Tibial artery (tissue), 4 donors: ENCODE data around the gene PLAAT3.
"Not testable (repeated sequence)": the region's sequence is repeated elsewhere in the genome, so short reads cannot be mapped to it uniquely, and the experiment has no call there.

ENCODE experiments used
- DNase-seq, 2 donors: peaks; one replicate each; pipeline ENCODE4 v3.0.0-alpha.2; 2019
- H3K27ac ChIP-seq, 2 donors: fragments of 200-600 bp; sonication (generic) in 1 of 2; 1 replicate in 1 of 2; 2 replicates in 1 of 2; pipeline ENCODE4 v1.5.1; 2018 to 2019; ENCODE audit warnings: mild to moderate bottlenecking in 1 of 2
- H3K27me3 ChIP-seq, 2 donors: fragments of 200-600 bp; sonication (generic) in 1 of 2; one replicate each; pipeline versions ENCODE4 v1.5.1 to v1.6.0; 2016 to 2019
- H3K36me3 ChIP-seq, 3 donors: fragments of 200-600 bp; sonication (generic) in 2 of 3; one replicate each; pipeline ENCODE4 v1.5.1; 2016 to 2019; ENCODE audit warnings: mild to moderate bottlenecking in 2 of 3
- H3K4me1 ChIP-seq, 4 donors: fragments of 200-600 bp; sonication (generic) in 2 of 4; 1 replicate in 3 of 4; 2 replicates in 1 of 4; pipeline ENCODE4 v1.5.1; 2016 to 2019
- H3K4me3 ChIP-seq, 2 donors: fragments of 200-600 bp; sonication (generic) in 1 of 2; 1 replicate in 1 of 2; 2 replicates in 1 of 2; pipeline ENCODE4 v1.5.1; 2018 to 2019; ENCODE audit warnings: mild to moderate bottlenecking in 2 of 2
- H3K9me3 ChIP-seq, 3 donors: fragments of 200-600 bp; sonication (generic) in 1 of 3; one replicate each; pipeline ENCODE4 v1.5.1; 2016 to 2019
- CTCF ChIP-seq, 2 experiments: fragments of 200-600 bp in 1 of 2; fragments of 450-650 bp in 1 of 2; IDR thresholded peaks; one replicate each; pipeline ENCODE4 v1.5.1; 2017 to 2019; ENCODE audit warnings: antibody characterized with exemption in 2 of 2, mild to moderate bottlenecking in 1 of 2, moderate library complexity in 1 of 2
- intact Hi-C: fragments of 100-400 bp; cut with DNase I; formaldehyde crosslinking; loops from one replicate; pipeline ENCODE4 v1.15.0; 2023; ENCODE audit warnings: low total_unique reads

The PLAAT3 gene

DNA sequence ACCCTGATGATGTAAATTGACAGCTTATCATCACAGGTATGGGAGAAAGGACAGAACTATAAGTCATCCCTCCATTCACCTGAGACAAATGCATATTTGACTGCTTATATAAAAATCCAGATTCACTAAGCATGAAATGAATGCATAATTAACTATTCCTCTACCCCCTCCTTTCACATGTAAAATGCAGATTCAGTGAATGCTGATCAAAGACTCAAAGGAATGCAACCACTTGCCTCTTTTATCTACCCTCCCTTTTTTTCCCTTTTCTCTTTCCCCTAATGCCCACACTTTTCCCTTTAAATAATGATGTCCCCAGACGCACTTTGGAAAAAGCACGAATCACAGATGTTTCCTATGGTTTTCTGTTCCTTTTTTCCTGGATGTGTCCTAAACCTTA, 82.1 kb downstream of the PLAAT3 start:
- no peaks in the 10 kb centered on the region for H3K9me3 ChIP-seq
- no peak for TF ChIP-seq CTCF (IDR thresholded peaks at IDR 0.05)
- intact Hi-C loops: no loop called here
- H3K27me3 ChIP-seq: no peaks in the 10 kb centered on the region
- H3K36me3 ChIP-seq: no peaks in the 10 kb centered on the region
- peak overlapping the region in 1 of 2 donors; percentile 47 for H3K27ac ChIP-seq
- DNase-seq: no peak
- H3K4me3 ChIP-seq: no peak overlapping the region
- peaks cover 0 to 31% (median 22%) of the 10 kb centered on the region in 4 donors for H3K4me1 ChIP-seq

GRCh38 chr11:63531074-63531792, 83.0 kb downstream of the PLAAT3 start:
- H3K36me3 ChIP-seq, H3K9me3 ChIP-seq, H3K27me3 ChIP-seq, H3K4me3 ChIP-seq, intact Hi-C loops: not testable (repeated sequence)
- Histone ChIP-seq H3K4me1 (peaks cover 0 to 25% (median 18%) of the 10 kb centered on the region in 4 donors), H3K27ac (peak overlapping the region; percentile 28 to 47)
- DNase-seq: peak in 1 of 2 donors; percentile 39

DNA sequence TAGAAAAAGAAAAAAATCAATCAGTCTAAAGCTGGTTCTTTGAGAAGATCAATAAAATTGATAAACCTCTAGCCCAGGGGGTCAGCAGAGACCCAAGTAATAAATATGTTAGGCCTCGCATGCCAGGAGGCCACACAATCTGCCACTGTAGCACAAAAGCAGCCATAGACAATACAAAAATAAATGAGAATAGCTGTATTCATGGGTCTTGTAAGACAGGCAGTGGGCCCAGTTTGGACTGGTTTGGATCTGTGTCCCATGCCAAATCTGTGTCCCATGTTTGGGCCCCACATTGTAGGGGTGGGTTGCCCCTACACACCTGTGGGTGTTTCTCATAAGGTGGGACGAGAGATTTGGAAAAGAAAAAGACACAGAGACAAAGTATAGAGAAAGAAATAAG, 84.2 kb downstream of the PLAAT3 start:
- peaks cover 0 to 18% (median 12%) of the 10 kb centered on the region in 4 donors for H3K4me1 ChIP-seq
- no peak for DNase-seq
- no peaks in the 10 kb centered on the region for H3K36me3 ChIP-seq
- intact Hi-C loops: no loop called here
- H3K4me3 ChIP-seq: no peak overlapping the region
- H3K9me3 ChIP-seq: no peaks in the 10 kb centered on the region
- H3K27ac ChIP-seq: no peak overlapping the region
- no peaks in the 10 kb centered on the region for H3K27me3 ChIP-seq
- no peak for TF ChIP-seq CTCF (IDR thresholded peaks at IDR 0.05)

- H3K27ac ChIP-seq, H3K27me3 ChIP-seq, H3K4me3 ChIP-seq, H3K36me3 ChIP-seq, H3K9me3 ChIP-seq, intact Hi-C loops, DNase-seq: not testable (repeated sequence)
- peaks cover 0 to 18% (median 12%) of the 10 kb centered on the region in 4 donors for H3K4me1 ChIP-seq
These were observed 84.9 kb downstream of the PLAAT3 start for GRCh38 chr11:63529373-63529772.

DNA sequence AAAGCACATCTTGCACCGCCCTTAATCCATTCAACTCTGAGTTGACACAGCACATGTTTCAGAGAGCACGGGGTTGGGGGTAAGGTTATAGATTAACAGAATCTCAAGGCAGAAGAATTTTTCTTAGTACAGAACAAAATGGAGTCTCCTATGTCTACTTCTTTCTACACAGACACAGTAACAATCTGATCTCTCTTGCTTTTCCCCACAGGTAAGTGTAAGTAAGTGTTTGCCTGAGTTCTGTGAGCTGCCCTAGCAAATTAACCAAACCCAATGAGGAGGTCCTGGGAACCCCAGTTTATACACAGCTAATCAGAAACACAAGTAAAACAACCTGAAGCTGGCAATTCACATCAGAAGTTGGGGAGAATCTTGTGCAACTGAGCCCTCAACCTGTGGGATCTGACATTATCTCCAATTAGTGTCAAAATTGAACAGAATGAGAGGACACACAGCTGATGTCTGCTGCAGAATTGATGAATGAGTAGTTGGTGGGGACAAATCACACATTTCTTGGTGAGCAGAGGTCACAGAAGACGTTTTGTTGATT, 85.4 kb downstream of the PLAAT3 start:
- H3K27ac ChIP-seq, intact Hi-C loops, H3K36me3 ChIP-seq: not testable (repeated sequence)

DNA sequence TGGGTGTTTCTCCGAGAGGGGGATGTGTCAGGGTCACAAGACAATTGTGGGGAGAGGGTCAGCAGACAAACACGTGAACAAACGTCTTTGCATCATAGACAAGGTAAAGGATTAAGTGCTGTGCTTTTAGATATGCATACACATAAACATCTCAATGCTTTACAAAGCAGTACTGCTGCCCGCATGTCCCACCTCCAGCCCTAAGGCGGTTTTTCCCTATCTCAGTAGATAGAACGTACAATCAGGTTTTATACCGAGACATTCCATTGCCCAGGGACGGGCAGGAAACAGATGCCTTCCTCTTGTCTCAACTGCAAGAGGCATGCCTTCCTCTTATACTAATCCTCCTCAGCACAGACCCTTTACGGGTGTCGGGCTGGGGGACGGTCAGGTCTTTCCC, 86.1 kb downstream of the PLAAT3 start:
- H3K27me3 ChIP-seq, H3K36me3 ChIP-seq, H3K9me3 ChIP-seq, H3K4me3 ChIP-seq, DNase-seq, H3K27ac ChIP-seq, intact Hi-C loops: not testable (repeated sequence)
- peaks cover 0 to 18% (median 12%) of the 10 kb centered on the region in 4 donors for H3K4me1 ChIP-seq

More for the DNA sequence above, 85.4 kb downstream of the PLAAT3 start:
- peaks cover 0 to 18% (median 12%) of the 10 kb centered on the region in 4 donors for H3K4me1 ChIP-seq
- not testable (repeated sequence) for DNase-seq, H3K27me3 ChIP-seq, H3K9me3 ChIP-seq, H3K4me3 ChIP-seq

DNA sequence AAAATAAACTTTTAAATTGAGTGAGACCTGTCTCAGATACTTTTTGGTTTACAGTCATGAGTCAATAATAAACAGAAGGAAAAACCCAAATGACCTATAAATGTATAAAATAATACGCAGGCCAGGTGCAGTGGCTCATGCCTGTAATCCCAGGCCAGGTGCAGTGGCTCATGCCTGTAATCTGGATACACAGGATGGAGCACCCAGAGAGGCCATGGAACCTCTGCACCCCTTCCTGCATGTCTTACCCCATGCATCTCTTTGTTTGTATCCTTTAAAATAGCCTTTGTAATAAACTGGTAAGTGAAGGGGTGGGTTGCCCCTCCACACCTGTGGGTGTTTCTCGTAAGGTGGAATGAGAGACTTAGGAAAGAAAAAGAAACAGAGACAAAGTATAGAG, 86.6 kb downstream of the PLAAT3 start:
- Histone ChIP-seq H3K27ac (no peak overlapping the region), H3K36me3 (no peaks in the 10 kb centered on the region), H3K4me1 (peaks cover 0 to 13% (median 10%) of the 10 kb centered on the region in 4 donors), H3K27me3 (peaks cover 0 to 2% of the 10 kb centered on the region in 2 donors), H3K4me3 (no peak overlapping the region), H3K9me3 (peaks cover 0 to 4% (median 0%) of the 10 kb centered on the region in 3 donors)
- no peak for DNase-seq
- intact Hi-C loops: no loop called here
- TF ChIP-seq CTCF (IDR thresholded peaks at IDR 0.05): no peak
